Right ventricle myocardium superior (tissue), 1 donor: Measurements from ENCODE around the gene REV3L. TPM values are rescaled to one million over a fixed set of nuclear protein-coding genes. Genes with fewer than 3 reads are reported as not detected.
"Not testable (repeated sequence)": the region's sequence is repeated elsewhere in the genome, so short reads cannot be mapped to it uniquely, and the experiment has no call there.

ENCODE experiments used
- ATAC-seq: fragments of 200-7000 bp; cut with Tn5 transposase; one replicate; pipeline ENCODE4 v1.9.1; 2020; ENCODE audit warnings: mild to moderate bottlenecking; ENCODE audit not compliant: poor library complexity
- DNase-seq: peaks from one replicate; pipeline ENCODE4 v3.0.0-alpha.2; 2020
- intact Hi-C: fragments of 100-400 bp; cut with DNase I; formaldehyde crosslinking; loops from one replicate; pipeline ENCODE4 v1.11.2; 2022
- long read RNA-seq: library from polyadenylated mRNA; unstranded; transcript quantifications from one replicate; pipeline ENCODE4 v2.0.0, GENCODE V29; 2021
- total RNA-seq: library from RNA; stranded (reverse); fragmentation: NEBNext Ultra II Directional; extraction: Animal tissue kit (Norgen Biotek cat#: 25700); gene quantifications from one replicate; pipeline ENCODE4 v1.2.1, GENCODE V29; 2021
- donor health status: DM: no; HTN: yes; CAD: no; lungs with severe emphysema.

REV3L gene
- 9.1 TPM for total RNA-seq
- long read RNA-seq, partial matches to known transcripts = 4 of 12 reads
- long read RNA-seq, other reads (novel, unspliced or antisense) = 8 of 12 reads

DNA sequence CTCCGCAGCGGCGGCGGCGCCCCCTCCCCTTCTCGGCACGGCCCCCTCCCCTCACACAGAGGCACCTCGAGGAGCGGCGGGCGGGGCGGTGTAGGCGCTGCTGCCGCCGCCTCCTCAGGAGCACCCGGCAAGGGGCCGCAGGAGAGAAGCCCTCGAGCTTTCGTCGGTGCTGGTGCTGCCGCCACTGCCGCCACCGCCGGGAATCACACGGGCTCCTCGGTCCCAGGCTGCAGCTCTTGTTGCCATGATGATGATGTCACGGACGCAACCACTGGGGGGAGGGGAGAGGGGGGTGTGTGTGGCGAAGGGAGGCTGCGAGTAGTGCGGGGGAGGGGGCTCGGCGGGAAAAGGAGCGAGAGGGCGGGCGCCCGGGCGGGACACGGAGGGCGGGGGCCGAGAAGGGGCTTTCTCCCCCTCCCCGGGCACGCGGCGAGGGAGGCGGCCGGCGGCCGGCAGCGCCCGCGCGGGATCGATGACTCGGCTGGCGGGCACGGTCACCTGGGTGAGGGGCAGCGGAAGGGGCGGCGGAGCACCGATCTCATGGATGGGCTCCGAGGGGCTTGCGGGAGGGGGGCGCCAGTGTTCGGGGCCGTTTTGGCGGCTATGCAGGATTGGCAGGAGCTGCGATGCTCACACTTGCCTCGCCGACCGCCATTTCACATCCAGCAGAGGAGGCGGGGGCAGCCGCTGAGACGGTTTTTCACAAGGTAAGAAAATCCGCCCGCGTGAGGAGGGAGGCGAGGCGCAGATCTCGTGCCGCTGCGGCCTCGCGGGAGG is at the start of gene REV3L:
TSS of gene REV3L (minus strand) at position 260 of the 777 bp plus-strand sequence. CDS start 330 bp downstream, outside the sequence.
- intact Hi-C loops = loop anchor here (10.0 kb wide), 1 partner anchor 118 kb away; no protein-coding TSS in a partner anchor
- peak; percentile 90 for DNase-seq
- ATAC-seq = peak; percentile 82

- DNase-seq = no peak
- intact Hi-C loops = no loop called here
- no peak for ATAC-seq
Observed at GRCh38 chr6:111531185-111531584, 48.2 kb upstream of the REV3L start.

- DNase-seq = no peak
- intact Hi-C loops = no loop called here
- no peak for ATAC-seq
Observed at GRCh38 chr6:111530667-111531066, 47.6 kb upstream of the REV3L start.

DNA sequence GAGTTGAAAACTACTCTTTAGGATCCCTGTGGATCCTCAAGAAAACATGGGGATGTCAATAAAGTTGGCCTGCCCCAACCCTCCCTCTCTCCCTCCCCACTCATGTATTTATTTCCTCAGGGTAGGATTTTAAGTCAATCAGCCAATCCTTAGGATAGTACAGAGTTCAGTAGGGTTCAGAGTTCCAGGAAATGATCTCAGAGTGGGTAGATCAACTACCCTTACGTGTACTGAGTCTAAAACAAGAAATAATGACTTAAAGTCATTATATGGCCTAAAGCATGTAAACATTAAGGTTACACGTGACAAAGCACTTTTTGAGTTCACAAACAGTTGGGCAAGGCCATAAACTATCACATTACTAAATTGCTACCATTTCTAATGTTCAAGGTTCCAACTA is 47.2 kb upstream of the REV3L start:
- DNase-seq (no peak), ATAC-seq (no peak)
- intact Hi-C loops = no loop called here

GRCh38 chr6:111527367-111527766 is 44.3 kb upstream of the REV3L start:
- no peak for ATAC-seq
- intact Hi-C loops = no loop called here
- DNase-seq = no peak

GRCh38 chr6:111524735-111525134 is 41.7 kb upstream of the REV3L start:
- no peak for ATAC-seq
- intact Hi-C loops = no loop called here
- DNase-seq = no peak

- intact Hi-C loops = no loop called here
- no peak for ATAC-seq
- DNase-seq = no peak
Observed at GRCh38 chr6:111524252-111524651, 41.2 kb upstream of the REV3L start.

DNA sequence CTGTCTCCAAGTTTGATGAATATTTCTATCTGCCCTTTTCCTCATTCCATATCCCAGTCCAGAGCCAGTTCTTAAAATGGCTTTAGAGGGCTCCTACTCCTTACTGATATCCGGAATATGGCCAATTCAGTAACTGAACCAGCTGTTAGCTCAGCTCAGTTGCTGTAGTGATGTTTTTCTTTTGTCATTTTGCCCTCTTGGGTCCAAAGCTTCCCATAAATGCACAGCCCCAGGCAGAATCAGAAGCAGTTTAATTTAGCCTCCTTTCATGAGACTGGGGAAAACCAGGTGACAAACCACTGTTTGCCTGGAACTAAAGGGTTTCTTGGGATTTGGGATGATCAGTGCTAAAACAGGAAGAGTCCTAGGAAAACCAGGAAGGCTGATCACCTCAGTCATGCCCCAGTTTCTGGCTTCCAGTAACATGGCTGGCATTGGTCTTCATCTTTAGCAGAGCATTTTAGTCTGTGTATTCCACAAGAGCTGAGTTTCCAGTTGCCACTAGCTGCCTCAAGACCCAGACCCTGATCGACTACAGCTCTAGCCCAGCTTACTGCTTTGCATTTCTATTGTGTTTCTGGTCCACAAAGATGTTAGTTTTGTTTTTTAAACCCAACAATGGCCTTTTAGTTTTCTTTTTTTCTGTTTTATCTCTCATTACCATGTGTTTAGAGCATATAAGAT is 40.6 kb upstream of the REV3L start:
- no peak for DNase-seq
- intact Hi-C loops = no loop called here
- ATAC-seq = peak; percentile 67

DNA sequence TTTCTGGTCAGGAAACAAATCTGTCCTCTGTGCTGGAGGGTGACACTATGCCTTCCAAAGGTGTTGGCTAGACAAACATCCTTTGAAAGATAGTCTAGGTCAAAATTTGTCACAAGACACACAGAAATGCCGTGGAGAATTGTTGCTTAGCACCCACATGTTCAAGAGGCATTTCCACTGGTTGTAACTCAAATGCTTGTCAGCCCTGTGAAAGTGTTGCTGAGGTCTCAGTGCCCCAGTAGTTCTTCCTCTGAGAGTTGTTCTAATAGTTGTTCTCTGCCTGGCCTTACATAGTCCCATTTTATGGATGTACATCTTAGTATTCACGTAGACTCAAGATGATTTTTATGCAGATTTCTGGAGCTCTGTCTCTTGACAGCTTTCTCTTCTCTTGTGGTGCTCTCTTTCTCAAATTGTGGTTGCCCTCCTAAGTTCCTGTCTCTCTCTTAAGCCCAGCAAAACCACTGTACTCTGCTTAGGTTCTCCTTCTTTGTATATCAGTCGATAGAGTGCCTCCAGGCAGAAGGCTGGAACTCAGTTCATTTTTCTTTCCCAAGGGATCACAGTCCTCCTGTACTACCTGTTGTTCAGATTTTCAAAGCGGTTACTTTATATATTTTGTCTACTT is 39.5 kb upstream of the REV3L start:
- intact Hi-C loops = no loop called here
- ATAC-seq = no peak
- no peak for DNase-seq

DNA sequence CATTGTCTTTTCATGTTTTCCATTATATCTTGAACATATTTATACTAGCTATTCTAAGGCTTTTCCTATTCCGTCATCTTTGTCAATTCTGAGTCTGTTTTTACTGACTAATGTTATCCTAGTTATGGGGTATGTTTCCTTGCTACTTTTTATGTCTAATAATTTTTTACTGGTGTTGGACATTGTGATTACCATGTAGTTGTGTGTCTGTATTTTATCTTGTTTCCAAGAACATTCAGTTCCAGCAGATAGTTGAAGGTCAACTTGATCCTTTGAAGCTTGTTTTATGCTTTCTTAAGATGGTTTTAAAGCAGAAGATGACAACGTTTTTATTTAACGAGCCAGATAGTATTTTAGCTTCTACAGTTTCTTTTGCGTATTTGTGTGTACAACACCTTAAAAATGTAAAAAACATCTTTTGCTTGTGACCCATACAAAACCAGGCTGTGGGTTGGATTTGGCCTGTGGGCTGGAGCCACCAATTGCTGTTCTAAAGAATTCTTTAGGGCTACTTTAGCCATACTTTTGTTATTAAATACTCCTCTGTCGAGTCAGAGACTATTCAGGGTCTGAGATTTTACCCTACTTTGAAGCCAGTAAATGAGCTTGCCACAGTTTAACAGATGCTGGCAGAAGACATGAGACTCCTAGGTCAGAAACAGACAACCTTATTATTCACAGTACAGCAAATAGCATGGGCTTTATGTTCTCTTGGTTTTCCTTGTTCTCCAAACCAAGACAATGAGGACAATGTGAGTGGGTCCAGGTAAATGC is 38.7 kb upstream of the REV3L start:
- no peak for DNase-seq
- ATAC-seq = no peak

GRCh38 chr6:111520524-111520923 is 37.5 kb upstream of the REV3L start:
- intact Hi-C loops = no loop called here
- DNase-seq = no peak
- no peak for ATAC-seq

More for the DNA sequence above, 38.7 kb upstream of the REV3L start:
- intact Hi-C loops = no loop called here

DNA sequence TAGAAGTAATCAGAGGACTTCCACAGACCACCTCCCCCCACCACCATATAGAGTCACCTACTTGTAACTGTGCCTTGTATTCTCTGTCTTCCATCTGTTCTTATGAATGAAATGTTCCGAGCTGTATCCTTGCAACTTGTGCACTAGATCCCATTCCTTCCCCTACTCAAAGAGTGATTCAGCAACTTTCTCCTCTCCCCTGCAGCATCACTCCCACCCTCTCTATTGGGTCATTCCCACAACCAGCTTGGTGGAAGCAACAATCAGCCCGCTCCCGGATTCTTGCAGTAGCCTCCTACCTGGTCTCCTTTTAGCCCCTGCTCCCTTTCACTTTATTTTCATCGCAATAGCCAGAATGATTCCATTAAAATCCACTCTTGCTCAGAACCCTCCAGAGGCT is 34.9 kb upstream of the REV3L start:
- ATAC-seq (no peak), DNase-seq (no peak)
- intact Hi-C loops = no loop called here

- ATAC-seq (no peak), DNase-seq (no peak)
- intact Hi-C loops = no loop called here
Observed at GRCh38 chr6:111515259-111515658, 32.2 kb upstream of the REV3L start.

DNA sequence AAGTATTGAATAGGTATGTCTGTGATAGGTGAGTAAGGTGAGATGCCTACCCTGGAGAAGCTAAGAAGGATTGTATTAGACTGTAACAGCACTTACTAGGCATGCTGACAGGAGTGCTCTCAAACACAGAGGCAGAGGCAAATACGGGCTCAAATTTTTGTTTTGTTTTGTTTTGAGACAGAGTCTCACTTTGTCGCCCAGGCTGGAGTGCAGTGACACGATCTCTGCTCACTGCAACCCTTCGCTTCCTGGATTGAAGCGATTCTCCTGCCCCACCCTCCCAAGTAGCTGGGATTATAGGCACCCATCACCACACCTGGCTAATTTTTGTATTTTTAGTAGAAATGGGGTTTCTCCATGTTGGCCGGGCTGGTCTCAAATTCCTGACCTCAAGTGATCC is 31.5 kb upstream of the REV3L start:
- ATAC-seq, intact Hi-C loops, DNase-seq: not testable (repeated sequence)

DNA sequence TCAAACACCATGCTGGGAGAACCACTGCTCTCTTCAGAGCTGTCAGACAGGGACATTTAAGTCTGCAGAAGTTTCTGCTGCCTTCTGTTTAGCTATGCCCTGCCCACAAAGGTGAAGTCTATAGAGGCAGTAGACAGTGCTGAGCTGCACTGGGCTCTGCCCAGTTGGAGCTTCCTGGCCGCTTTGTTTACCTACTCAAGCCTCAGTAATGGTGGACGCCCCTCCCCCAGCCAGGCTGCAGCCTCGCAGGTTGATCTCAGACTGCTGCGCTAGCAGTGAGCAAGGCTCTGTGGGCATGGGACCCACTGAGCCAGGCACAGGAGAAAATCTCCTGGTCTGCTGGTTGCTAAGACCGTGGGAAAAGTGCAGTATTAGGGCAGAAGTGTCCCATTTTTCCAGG is 24.2 kb upstream of the REV3L start:
- intact Hi-C loops, DNase-seq, ATAC-seq: not testable (repeated sequence)

- ATAC-seq = not testable (repeated sequence)
Observed at GRCh38 chr6:111505498-111505897, 22.5 kb upstream of the REV3L start.

DNA sequence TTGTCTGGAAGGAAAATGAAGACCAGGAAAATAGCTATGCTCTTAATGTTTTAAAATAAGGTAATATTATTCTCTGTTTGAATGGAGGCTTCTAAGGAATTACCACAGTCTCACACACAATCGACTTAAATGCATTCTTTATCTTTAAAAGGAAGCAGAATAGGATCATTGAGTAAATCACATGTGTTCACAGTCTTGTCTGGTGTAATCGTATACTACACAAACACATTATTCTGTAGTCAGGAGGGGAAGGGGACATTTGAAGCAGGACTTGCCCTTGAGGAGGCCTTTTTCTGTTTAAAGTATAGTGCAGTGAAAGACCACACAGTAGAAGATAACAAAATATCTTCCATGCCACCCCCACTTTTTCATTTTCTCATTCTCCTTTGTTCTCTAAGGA is 20.6 kb upstream of the REV3L start:
- intact Hi-C loops = no loop called here
- DNase-seq (no peak), ATAC-seq (no peak)

More at GRCh38 chr6:111505498-111505897, 22.5 kb upstream of the REV3L start:
- intact Hi-C loops, DNase-seq: not testable (repeated sequence)

DNA sequence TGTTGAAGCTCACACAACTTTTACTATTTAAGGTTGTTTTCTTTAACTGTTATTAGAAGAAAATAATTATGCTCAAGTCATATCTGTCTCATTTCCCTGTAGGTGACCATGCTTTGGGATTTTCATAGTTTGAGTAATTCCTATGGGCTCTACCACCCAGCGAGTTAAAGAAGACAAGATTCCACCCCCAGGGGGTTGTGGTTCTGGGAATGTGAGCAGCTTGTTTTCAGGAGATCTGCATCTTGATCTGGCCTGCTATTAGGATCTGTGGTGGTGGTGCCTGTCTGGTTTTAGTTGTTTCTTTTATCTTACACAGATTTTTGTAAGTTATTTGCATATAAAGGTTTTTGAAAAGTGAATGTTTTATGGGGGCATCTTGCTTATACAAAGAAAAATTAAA is 20.2 kb upstream of the REV3L start:
- DNase-seq = no peak
- no peak for ATAC-seq
- intact Hi-C loops = no loop called here

- DNase-seq (no peak), ATAC-seq (no peak)
- intact Hi-C loops = no loop called here
Observed at GRCh38 chr6:111502154-111502553, 19.1 kb upstream of the REV3L start.
